Measurements from ENCODE around the gene WDR74.

GRCh38 chr11:62860835-62861563 lies 21.6 kb upstream of the WDR74 start:
- TF ChIP-seq, protein P1, sequence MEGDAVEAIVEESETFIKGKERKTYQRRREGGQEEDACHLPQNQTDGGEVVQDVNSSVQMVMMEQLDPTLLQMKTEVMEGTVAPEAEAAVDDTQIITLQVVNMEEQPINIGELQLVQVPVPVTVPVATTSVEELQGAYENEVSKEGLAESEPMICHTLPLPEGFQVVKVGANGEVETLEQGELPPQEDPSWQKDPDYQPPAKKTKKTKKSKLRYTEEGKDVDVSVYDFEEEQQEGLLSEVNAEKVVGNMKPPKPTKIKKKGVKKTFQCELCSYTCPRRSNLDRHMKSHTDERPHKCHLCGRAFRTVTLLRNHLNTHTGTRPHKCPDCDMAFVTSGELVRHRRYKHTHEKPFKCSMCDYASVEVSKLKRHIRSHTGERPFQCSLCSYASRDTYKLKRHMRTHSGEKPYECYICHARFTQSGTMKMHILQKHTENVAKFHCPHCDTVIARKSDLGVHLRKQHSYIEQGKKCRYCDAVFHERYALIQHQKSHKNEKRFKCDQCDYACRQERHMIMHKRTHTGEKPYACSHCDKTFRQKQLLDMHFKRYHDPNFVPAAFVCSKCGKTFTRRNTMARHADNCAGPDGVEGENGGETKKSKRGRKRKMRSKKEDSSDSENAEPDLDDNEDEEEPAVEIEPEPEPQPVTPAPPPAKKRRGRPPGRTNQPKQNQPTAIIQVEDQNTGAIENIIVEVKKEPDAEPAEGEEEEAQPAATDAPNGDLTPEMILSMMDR (IDR thresholded peaks at IDR 0.05) = no peak
- TF ChIP-seq POLR2A (IDR thresholded peaks at IDR 0.05) = no peak
